Karpas-422 (cell line): ENCODE results near the gene REM1. TPM values are rescaled to one million over a fixed set of nuclear protein-coding genes. Genes with fewer than 3 reads are reported as not detected.
"Not testable (repeated sequence)": the region's sequence is repeated elsewhere in the genome, so short reads cannot be mapped to it uniquely, and the experiment has no call there.

Experiments
- DNase-seq: peaks from one replicate; pipeline ENCODE4 v3.0.0-alpha.2; 2015
- H2AFZ ChIP-seq: fragments of 200-600 bp; sonication (generic); 2 replicates; pipeline ENCODE4 v1.6.1; 2014; ENCODE audit warnings: antibody characterized with exemption, low read length, mixed read lengths
- H3K27ac ChIP-seq: fragments of 200-600 bp; sonication (generic); 2 replicates; pipeline ENCODE4 v1.5.1; 2014; ENCODE audit warnings: mild to moderate bottlenecking, low read length, moderate library complexity
- H3K27me3 ChIP-seq: fragments of 200-600 bp; sonication (generic); 2 replicates; pipeline ENCODE4 v1.6.1; 2014; ENCODE audit warnings: low read length, mixed read lengths
- H3K36me3 ChIP-seq: fragments of 200-600 bp; sonication (generic); 2 replicates; pipeline ENCODE4 v1.6.1; 2014; ENCODE audit warnings: low read length, mixed read lengths; ENCODE audit not compliant: insufficient read depth
- H3K4me1 ChIP-seq: fragments of 200-600 bp; sonication (generic); 2 replicates; pipeline ENCODE4 v1.6.1; 2014; ENCODE audit warnings: mild to moderate bottlenecking, low read length, mixed read lengths
- H3K4me2 ChIP-seq: fragments of 200-600 bp; sonication (generic); 2 replicates; pipeline ENCODE4 v1.6.1; 2014; ENCODE audit warnings: low read length, low read depth, mild to moderate bottlenecking; ENCODE audit not compliant: poor library complexity, severe bottlenecking
- H3K4me3 ChIP-seq: fragments of 200-600 bp; sonication (generic); 2 replicates; pipeline ENCODE4 v1.5.1; 2014; ENCODE audit warnings: mild to moderate bottlenecking, antibody characterized with exemption, low read length, mixed read lengths
- H3K79me2 ChIP-seq: fragments of 200-600 bp; sonication (generic); 2 replicates; pipeline ENCODE4 v1.6.1; 2014; ENCODE audit warnings: mild to moderate bottlenecking, low read length, mixed read lengths
- H3K9ac ChIP-seq: fragments of 200-600 bp; sonication (generic); 2 replicates; pipeline ENCODE4 v1.6.0; 2014; ENCODE audit warnings: low read length
- H3K9me2 ChIP-seq: fragments of 200-600 bp; sonication (generic), shearing (Covaris generic); replicated peaks from 2 replicates; pipeline ENCODE4 v1.6.0; 2014; ENCODE audit warnings: mild to moderate bottlenecking, low read length, moderate library complexity; ENCODE audit not compliant: insufficient read depth
- H3K9me3 ChIP-seq: fragments of 300-700, 200-600 bp; sonication (generic); 2 replicates; pipeline ENCODE4 v1.6.1; 2014; ENCODE audit warnings: low read length, mixed read lengths
- H4K20me1 ChIP-seq: fragments of 200-600 bp; sonication (generic); 2 replicates; pipeline ENCODE4 v1.6.1; 2014; ENCODE audit warnings: mild to moderate bottlenecking, antibody characterized with exemption, low read length, low read depth; ENCODE audit not compliant: insufficient read depth
- total RNA-seq: library from RNA; depleted of rRNA; stranded (reverse); fragments of >200 nt; shearing (Covaris generic); gene quantifications from 2 replicates; pipeline ENCODE4 v1.2.3, GENCODE V29; 2014; ENCODE audit warnings: low replicate concordance

Gene REM1
- total RNA-seq, 1 experiment from 2014 or later: not detected

GRCh38 chr20:31449511-31450414 lies 25.3 kb upstream of the REM1 start:
- H3K4me3 ChIP-seq: no peak overlapping the region
- no peak overlapping the region for H3K9ac ChIP-seq
- no peaks in the 10 kb centered on the region for H3K4me1 ChIP-seq
- no peak overlapping the region for H3K4me2 ChIP-seq
- H3K79me2 ChIP-seq: no peaks in the 10 kb centered on the region
- DNase-seq: no peak
- no peaks in the 10 kb centered on the region for H4K20me1 ChIP-seq
- no peak overlapping the region for H3K27ac ChIP-seq
- H3K27me3 ChIP-seq: no peaks in the 10 kb centered on the region
- H2AFZ ChIP-seq: no peak overlapping the region
- H3K9me3 ChIP-seq: no peaks in the 10 kb centered on the region
- H3K9me2 ChIP-seq: no peaks in the 10 kb centered on the region
- H3K36me3 ChIP-seq: no peaks in the 10 kb centered on the region

GRCh38 chr20:31452575-31452974 lies 22.5 kb upstream of the REM1 start:
- Histone ChIP-seq H3K27me3 (no peaks in the 10 kb centered on the region), H3K4me3 (no peak overlapping the region), H2AFZ (no peak overlapping the region), H3K79me2 (no peaks in the 10 kb centered on the region), H3K9me3 (no peaks in the 10 kb centered on the region), H3K4me1 (no peaks in the 10 kb centered on the region), H3K27ac (no peak overlapping the region), H4K20me1 (no peaks in the 10 kb centered on the region), H3K9me2 (no peaks in the 10 kb centered on the region), H3K4me2 (no peak overlapping the region), H3K9ac (no peak overlapping the region), H3K36me3 (no peaks in the 10 kb centered on the region)
- no peak for DNase-seq

GRCh38 chr20:31454361-31454760 lies 20.7 kb upstream of the REM1 start:
- Histone ChIP-seq H2AFZ (no peak overlapping the region), H3K36me3 (no peaks in the 10 kb centered on the region), H3K9me3 (no peaks in the 10 kb centered on the region), H3K27ac (no peak overlapping the region), H3K79me2 (no peaks in the 10 kb centered on the region), H3K9me2 (no peaks in the 10 kb centered on the region), H3K4me3 (no peak overlapping the region), H3K9ac (no peak overlapping the region), H3K27me3 (no peaks in the 10 kb centered on the region), H4K20me1 (no peaks in the 10 kb centered on the region), H3K4me1 (no peaks in the 10 kb centered on the region), H3K4me2 (no peak overlapping the region)
- DNase-seq: no peak

GRCh38 chr20:31470946-31471345 lies 4.1 kb upstream of the REM1 start:
- not testable (repeated sequence) for H2AFZ ChIP-seq, H3K9me3 ChIP-seq, H3K9me2 ChIP-seq, H4K20me1 ChIP-seq, H3K79me2 ChIP-seq, H3K9ac ChIP-seq, H3K27ac ChIP-seq, H3K36me3 ChIP-seq, H3K4me3 ChIP-seq, H3K27me3 ChIP-seq, H3K4me2 ChIP-seq, DNase-seq
- H3K4me1 ChIP-seq: peaks cover 18% of the 10 kb centered on the region

- Histone ChIP-seq H3K4me2 (no peak overlapping the region), H3K4me1 (peaks cover 18% of the 10 kb centered on the region), H3K36me3 (no peaks in the 10 kb centered on the region), H3K9me2 (no peaks in the 10 kb centered on the region), H2AFZ (no peak overlapping the region), H3K9ac (no peak overlapping the region), H3K79me2 (no peaks in the 10 kb centered on the region), H3K4me3 (no peak overlapping the region), H3K27ac (no peak overlapping the region), H3K27me3 (no peaks in the 10 kb centered on the region), H4K20me1 (no peaks in the 10 kb centered on the region), H3K9me3 (no peaks in the 10 kb centered on the region)
- DNase-seq: no peak
These were observed 2.4 kb upstream of the REM1 start for GRCh38 chr20:31472395-31473330.

- H3K36me3 ChIP-seq: no peaks in the 10 kb centered on the region
- peak overlapping the region; percentile 32 for H3K9ac ChIP-seq
- H3K9me2 ChIP-seq: no peaks in the 10 kb centered on the region
- no peaks in the 10 kb centered on the region for H3K9me3 ChIP-seq
- H3K4me1 ChIP-seq: peaks cover 18% of the 10 kb centered on the region
- H3K79me2 ChIP-seq: no peaks in the 10 kb centered on the region
- peak overlapping the region; percentile 60 for H3K27ac ChIP-seq
- peak; percentile 43 for DNase-seq
- peak overlapping the region; percentile 88 for H2AFZ ChIP-seq
- H3K27me3 ChIP-seq: no peaks in the 10 kb centered on the region
- H4K20me1 ChIP-seq: no peaks in the 10 kb centered on the region
- H3K4me3 ChIP-seq: peak overlapping the region; percentile 37; the same call in 1 of the 2 replicates
- H3K4me2 ChIP-seq: peak overlapping the region; percentile 68
These were observed 1.6 kb upstream of the REM1 start for GRCh38 chr20:31473331-31474096.

GRCh38 chr20:31474097-31474436 lies 1.0 kb upstream of the REM1 start:
- H3K27ac ChIP-seq: peak overlapping the region; percentile 60
- no peaks in the 10 kb centered on the region for H3K9me2 ChIP-seq
- H4K20me1 ChIP-seq: no peaks in the 10 kb centered on the region
- DNase-seq: peak; percentile 70
- no peaks in the 10 kb centered on the region for H3K79me2 ChIP-seq
- peaks cover 18% of the 10 kb centered on the region for H3K4me1 ChIP-seq
- peak overlapping the region; percentile 88 for H2AFZ ChIP-seq
- H3K36me3 ChIP-seq: no peaks in the 10 kb centered on the region
- H3K9ac ChIP-seq: peak overlapping the region; percentile 32
- no peaks in the 10 kb centered on the region for H3K9me3 ChIP-seq
- H3K4me2 ChIP-seq: peak overlapping the region; percentile 68
- H3K4me3 ChIP-seq: peak overlapping the region; percentile 37; the same call in 1 of the 2 replicates
- no peaks in the 10 kb centered on the region for H3K27me3 ChIP-seq
